HG03571 (cell line): Measurements from ENCODE around the gene ZNF579.

Source experiments
- ATAC-seq: cut with Tn5 transposase; IDR thresholded peaks from one replicate; pipeline ENCODE4 v1.9.1; 2021; ENCODE audit not compliant: unreplicated experiment

The ZNF579 gene, protein sequence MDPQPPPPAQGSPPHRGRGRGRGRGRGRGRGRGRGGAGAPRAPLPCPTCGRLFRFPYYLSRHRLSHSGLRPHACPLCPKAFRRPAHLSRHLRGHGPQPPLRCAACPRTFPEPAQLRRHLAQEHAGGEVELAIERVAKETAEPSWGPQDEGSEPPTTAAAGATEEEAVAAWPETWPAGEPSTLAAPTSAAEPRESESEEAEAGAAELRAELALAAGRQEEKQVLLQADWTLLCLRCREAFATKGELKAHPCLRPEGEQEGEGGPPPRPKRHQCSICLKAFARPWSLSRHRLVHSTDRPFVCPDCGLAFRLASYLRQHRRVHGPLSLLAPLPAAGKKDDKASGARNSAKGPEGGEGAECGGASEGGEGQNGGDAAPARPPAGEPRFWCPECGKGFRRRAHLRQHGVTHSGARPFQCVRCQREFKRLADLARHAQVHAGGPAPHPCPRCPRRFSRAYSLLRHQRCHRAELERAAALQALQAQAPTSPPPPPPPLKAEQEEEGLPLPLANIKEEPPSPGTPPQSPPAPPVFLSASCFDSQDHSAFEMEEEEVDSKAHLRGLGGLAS

GRCh38 chr19:55580628-55581144, at the start of gene ZNF579:
TSS of gene ZNF579 (minus strand) at chr19:55580848. CDS start at chr19:55579639, 1,209 bp downstream.
- no peak for ATAC-seq

- ATAC-seq: no peak
Measured at GRCh38 chr19:55626350-55626749, 45.7 kb upstream of the ZNF579 start.

GRCh38 chr19:55625004-55625326, 44.3 kb upstream of the ZNF579 start:
- no peak for ATAC-seq

DNA sequence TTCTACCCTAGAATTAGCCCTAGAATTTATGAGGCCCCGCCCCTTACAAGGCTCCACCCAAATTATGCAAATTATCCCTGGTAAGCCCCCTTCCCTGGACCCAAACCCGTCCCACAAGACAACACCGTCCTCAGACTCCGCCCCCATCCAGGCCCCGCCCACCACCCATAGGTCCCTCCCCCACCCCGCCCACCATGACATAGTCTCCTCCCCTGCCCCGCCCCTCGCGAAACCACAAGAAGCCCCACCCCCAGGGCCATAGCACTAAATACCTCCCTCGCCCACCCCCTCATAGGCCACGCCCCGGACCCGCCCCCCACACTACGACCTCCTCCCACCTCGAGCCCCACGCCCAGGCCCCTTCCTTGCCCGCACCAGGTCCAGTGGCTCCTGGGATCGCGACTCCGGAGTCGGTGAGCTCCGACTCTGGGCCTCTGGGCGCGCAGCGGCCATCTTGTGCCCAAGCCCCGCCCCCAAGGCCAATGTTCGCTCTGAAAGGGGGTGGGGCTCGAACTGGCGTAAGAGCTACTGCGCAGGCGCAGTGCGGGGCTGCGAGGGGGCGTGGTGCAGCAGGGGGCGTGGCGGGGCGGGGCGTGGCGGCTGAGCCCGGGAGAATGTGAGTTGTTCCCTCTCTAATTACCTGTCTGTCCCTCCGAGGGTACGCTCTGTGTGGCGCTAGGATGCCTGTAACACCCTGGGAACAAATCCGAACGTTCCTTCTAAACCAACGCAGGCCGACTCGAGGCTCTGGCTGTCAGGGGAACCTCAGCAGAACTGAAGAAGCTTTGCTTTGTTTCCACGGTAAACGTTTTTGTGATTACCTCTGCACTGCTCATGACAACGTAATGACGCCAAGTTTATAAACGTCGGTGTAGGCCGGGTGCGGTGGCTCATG, 43.7 kb upstream of the ZNF579 start, which contains the start of gene ZNF784:
TSS of gene ZNF784 (minus strand) at position 458 of the 895 bp plus-strand sequence. CDS start at position 453, 5 bp downstream.
- ATAC-seq: no peak

- ATAC-seq: no peak
Measured at GRCh38 chr19:55623561-55623960, 42.9 kb upstream of the ZNF579 start.

DNA sequence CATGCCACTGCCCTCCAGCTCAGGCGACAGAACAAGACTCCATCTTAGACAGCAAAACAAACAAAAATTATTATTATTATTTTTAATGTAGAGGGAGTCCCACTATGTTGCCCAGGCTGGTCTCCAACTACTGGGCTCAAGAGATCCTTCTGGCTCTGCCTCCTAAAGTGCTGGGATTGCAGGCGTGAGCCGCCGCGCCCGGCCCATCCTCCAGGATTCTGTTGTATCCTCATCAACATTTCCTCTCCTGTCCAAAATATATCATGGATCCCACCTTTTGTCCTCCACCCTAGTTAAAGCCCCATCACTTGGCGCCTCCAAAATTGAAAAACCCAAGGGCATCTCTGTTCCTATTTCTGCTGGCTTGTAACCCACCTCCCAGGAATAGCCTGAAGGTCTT, 42.5 kb upstream of the ZNF579 start:
- no peak for ATAC-seq

DNA sequence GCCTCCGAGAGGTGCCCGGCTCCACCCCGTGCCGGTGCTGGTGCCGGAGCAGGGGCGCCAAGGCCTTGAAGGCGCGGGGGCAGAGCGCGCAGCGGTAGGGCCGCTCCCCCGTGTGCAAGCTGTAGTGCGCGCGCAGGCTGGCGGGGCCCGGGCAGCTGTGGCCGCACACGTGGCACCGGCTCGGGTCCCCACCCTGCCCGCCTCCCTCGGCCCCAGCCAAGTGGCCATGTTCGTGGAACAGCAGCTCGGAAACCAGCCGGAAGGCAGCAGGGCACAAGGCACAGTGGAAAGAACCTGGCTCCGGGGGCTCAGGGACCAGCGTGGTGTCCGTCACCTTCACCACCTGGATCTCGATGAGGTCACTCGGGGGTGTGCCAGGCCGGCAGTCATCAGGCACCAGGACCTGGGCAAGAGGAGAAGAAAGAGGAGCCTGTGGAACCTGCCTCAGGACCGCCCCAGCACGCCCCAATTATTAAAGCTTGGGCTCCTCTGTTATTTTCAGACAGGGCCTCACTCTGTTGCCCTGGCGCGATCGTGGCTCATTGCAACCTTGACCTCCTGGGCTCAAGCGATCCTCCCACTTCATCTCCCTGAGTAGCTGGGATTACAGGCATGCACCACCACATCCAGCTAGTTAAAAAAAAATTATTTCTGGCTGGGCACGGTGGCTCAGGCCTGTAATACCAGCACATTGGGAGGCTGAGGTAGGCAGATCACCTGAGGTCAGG, 41.8 kb upstream of the ZNF579 start:
- ATAC-seq: no peak

GRCh38 chr19:55621673-55622231, 41.1 kb upstream of the ZNF579 start:
- ATAC-seq: no peak

DNA sequence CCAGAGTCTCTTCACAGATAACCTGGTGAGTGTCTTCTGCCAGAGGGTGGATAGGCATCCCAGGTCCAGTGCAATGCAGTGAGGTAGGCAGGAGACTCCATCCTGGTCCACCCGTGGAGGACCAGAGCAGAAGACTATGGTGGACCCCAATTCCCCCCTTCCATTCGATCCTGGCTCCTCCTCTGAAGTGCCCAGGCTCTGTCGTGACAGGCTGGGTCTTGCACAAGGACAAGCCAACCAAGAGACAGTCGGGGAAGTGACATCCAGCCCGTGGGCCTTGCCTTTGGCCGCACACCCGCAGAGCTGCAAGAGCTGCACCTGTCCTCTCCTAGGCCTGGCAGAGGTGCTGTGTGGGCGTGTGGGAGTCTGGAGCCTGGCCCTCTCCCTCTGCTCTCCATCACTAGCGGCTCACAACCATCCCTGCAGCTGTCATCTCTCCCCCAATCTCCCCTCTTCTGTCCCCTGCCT, 40.6 kb upstream of the ZNF579 start:
- ATAC-seq: no peak

GRCh38 chr19:55620410-55621204, 40.0 kb upstream of the ZNF579 start:
- no peak for ATAC-seq

DNA sequence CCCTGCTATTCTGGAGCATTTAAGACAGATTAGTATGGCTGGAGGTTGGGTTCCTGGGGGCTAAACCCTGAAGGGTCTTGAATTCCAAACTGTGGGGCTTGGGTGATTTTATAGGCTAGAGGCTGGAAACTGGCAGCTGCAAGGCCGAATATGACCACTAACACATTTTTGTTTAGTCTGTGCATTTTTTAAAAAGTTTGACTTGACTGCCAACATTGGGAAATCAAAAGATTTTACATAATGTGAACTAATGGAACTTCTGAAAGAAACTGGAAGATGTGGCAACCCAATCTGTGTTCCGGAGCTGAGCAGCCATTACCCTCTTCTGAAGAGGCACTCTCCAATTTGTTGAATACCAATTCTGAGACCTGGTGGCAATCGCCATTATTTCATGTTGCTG, 38.6 kb upstream of the ZNF579 start:
- ATAC-seq: no peak

DNA sequence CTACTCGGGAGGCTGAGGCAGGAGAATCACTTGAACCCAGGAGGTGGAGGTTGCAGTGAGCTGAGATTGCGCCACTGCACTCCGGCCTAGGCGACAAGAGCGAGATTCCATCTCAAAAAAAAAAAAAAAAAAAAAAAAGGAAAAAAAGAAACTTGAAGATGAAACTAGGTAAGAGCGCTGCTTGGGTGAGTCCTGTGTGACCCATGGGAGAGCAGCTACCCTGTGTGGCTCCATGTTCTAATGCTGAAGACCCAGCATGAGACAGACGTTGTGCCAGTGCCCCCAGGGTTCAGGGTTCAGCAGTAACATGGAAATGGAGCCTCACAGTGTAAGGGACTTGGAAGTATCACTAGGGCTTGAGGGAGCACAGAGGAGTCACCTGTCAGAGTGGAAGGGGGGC, 37.8 kb upstream of the ZNF579 start:
- no peak for ATAC-seq

GRCh38 chr19:55617426-55617825, 36.8 kb upstream of the ZNF579 start:
- ATAC-seq: no peak

GRCh38 chr19:55616395-55616875, 35.8 kb upstream of the ZNF579 start:
- ATAC-seq: no peak

GRCh38 chr19:55615543-55616394, 35.1 kb upstream of the ZNF579 start:
- ATAC-seq: no peak

GRCh38 chr19:55614711-55615542, 34.3 kb upstream of the ZNF579 start:
- ATAC-seq: no peak

GRCh38 chr19:55613930-55614710, 33.5 kb upstream of the ZNF579 start:
- no peak for ATAC-seq
